Panc1 (cell line): ENCODE data around the gene KMT5B. TPM values are rescaled to one million over a fixed set of nuclear protein-coding genes. Genes with fewer than 3 reads are reported as not detected.
A peak's percentile ranks its signal among the peaks of the same experiment; 100 is the strongest.

Experiments
- ATAC-seq: fragments of 200-7000 bp; cut with Tn5 transposase; 2 replicates; pipeline ENCODE4 v1.9.1; 2020; ENCODE audit warnings: mild to moderate bottlenecking, moderate library complexity
- BruUV-seq: library from RNA; stranded (reverse); fragments of 400-500 nt; replicated peaks from 2 replicates; lab custom pipeline; 2021; lab: Mats Ljungman, UMichigan
- CTCF ChIA-PET: fragments of 300-600 bp; sonication (Branson Sonifier 250); formaldehyde crosslinking; loops from one replicate; lab custom pipeline; 2022; ENCODE audit warnings: antibody characterized with exemption; lab: Charles Lee
- POLR2A ChIA-PET: fragments of 300-600 bp; sonication (Branson Sonifier 250); formaldehyde crosslinking; loops from one replicate; lab custom pipeline; 2022; ENCODE audit warnings: antibody characterized with exemption; lab: Charles Lee
- DNase-seq: peaks from one replicate; pipeline ENCODE4 v3.0.0-alpha.2; 2010; ENCODE audit warnings: low read depth, low spot score
- H3K27ac ChIP-seq: 2 replicates; pipeline ENCODE4 v1.5.1; 2011; ENCODE audit warnings: mild to moderate bottlenecking, low read length, inconsistent platforms
- H3K27me3 ChIP-seq: fragments of 200-500 bp; sonication (Bioruptor generic); 2 replicates; pipeline ENCODE4 v1.6.0; 2014; ENCODE audit warnings: low read length, inconsistent platforms; ENCODE audit not compliant: control insufficient read depth, insufficient read depth
- H3K36me3 ChIP-seq: fragments of 200-500 bp; sonication (Bioruptor generic); 2 replicates; pipeline ENCODE4 v1.5.1; 2014; ENCODE audit warnings: inconsistent platforms, mild to moderate bottlenecking, low read length, moderate library complexity; ENCODE audit not compliant: control insufficient read depth, insufficient read depth
- H3K4me1 ChIP-seq: 2 replicates; pipeline ENCODE4 v1.5.1; 2011; ENCODE audit warnings: inconsistent platforms, mild to moderate bottlenecking, low read length, moderate library complexity; ENCODE audit not compliant: control insufficient read depth, insufficient read depth
- H3K4me3 ChIP-seq, 2 experiments: 2 replicates each; pipeline ENCODE4 v1.5.1; 2011 to 2012; ENCODE audit warnings: low read depth in 2 of 2, low read length in 2 of 2, mild to moderate bottlenecking in 2 of 2, inconsistent platforms in 1 of 2, moderate library complexity in 1 of 2
- H3K9me3 ChIP-seq: fragments of 200-500 bp; sonication (Bioruptor generic); 2 replicates; pipeline ENCODE4 v1.5.1; 2014; ENCODE audit warnings: low read depth, mild to moderate bottlenecking, inconsistent platforms, low read length, moderate library complexity; ENCODE audit not compliant: control insufficient read depth, insufficient read depth
- POLR2AphosphoS5 ChIP-seq: IDR thresholded peaks from 2 replicates; pipeline ENCODE4 v1.6.1; 2012; ENCODE audit warnings: mild to moderate bottlenecking, low read depth, low read length, moderate library complexity
- SIN3A ChIP-seq: IDR thresholded peaks from 2 replicates; pipeline ENCODE4 v1.6.1; 2012; ENCODE audit warnings: low read depth, mild to moderate bottlenecking, low read length, moderate library complexity, borderline replicate concordance; ENCODE audit not compliant: insufficient read depth
- TCF7L2 ChIP-seq: IDR thresholded peaks from 2 replicates; pipeline ENCODE4 v1.6.1; 2011; ENCODE audit warnings: mild to moderate bottlenecking, low read depth, low read length, inconsistent platforms
- in situ Hi-C: cut with HindIII; loops from 2 replicates; pipeline ENCODE4 v1.10.0; 2016; ENCODE audit warnings: low sequenced_read_pairs, low pct_unique_long_range_greater_than_20kb
- intact Hi-C: fragments of 100-400 bp; cut with micrococcal nuclease; formaldehyde crosslinking; loops from one replicate; pipeline ENCODE4 v1.10.0; 2022; ENCODE audit not compliant: unreplicated experiment
- total RNA-seq: library from RNA; stranded (reverse); gene quantifications from one replicate; pipeline ENCODE4 v1.2.1, GENCODE V29; 2021; ENCODE audit not compliant: unreplicated experiment
- TF ChIP-seq, protein P1 (sequence below): fragments of 450-650 bp; IDR thresholded peaks from 2 replicates; pipeline ENCODE4 v1.5.1; 2017; ENCODE audit warnings: mild to moderate bottlenecking
- TF ChIP-seq, protein P2 (sequence below), 2 experiments: IDR thresholded peaks; 2 replicates each; pipeline ENCODE4 v1.6.1; 2011 to 2012; ENCODE audit warnings: low read depth in 2 of 2, control low read depth in 1 of 2, low read length in 1 of 2, mild to moderate bottlenecking in 1 of 2, moderate library complexity in 1 of 2; ENCODE audit not compliant: insufficient read depth in 1 of 2

The KMT5B gene
- total RNA-seq, 1 experiment from 2014 or later = 48.6 TPM

DNA sequence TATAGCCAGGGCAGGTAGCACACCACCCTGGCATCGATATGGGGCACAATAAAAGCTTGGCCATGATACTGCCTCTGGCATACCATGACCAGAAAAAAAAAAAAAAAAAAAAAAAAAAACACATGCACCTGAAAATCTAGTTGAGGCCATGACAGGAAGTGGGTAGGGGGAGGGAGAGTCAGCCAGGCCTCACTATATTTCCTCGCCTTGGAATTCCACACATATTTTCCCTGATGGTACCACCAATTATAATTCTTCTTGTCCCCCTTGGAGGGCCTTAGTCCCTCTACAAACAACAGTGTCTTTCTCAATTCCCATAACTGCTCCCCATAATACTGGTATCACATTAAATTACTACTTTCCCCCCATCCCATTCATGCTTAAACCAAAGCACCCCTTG is 79.3 kb downstream of the KMT5B start:
- POLR2A ChIA-PET = interaction anchor here (0.8 kb wide), 1 partner anchor 8 kb away, joined by 5 read pairs; no protein-coding TSS in a partner anchor
- intact Hi-C loops (no loop called here), in situ Hi-C loops (no loop called here)
- no TSS peak for BruUV-seq
- H3K4me3 ChIP-seq = no peak overlapping the region
- H3K27ac ChIP-seq = no peak overlapping the region
- CTCF ChIA-PET = no interaction called here
- TF ChIP-seq SIN3A = no peak
- TF ChIP-seq POLR2AphosphoS5 = no peak
- TF ChIP-seq, protein P1, sequence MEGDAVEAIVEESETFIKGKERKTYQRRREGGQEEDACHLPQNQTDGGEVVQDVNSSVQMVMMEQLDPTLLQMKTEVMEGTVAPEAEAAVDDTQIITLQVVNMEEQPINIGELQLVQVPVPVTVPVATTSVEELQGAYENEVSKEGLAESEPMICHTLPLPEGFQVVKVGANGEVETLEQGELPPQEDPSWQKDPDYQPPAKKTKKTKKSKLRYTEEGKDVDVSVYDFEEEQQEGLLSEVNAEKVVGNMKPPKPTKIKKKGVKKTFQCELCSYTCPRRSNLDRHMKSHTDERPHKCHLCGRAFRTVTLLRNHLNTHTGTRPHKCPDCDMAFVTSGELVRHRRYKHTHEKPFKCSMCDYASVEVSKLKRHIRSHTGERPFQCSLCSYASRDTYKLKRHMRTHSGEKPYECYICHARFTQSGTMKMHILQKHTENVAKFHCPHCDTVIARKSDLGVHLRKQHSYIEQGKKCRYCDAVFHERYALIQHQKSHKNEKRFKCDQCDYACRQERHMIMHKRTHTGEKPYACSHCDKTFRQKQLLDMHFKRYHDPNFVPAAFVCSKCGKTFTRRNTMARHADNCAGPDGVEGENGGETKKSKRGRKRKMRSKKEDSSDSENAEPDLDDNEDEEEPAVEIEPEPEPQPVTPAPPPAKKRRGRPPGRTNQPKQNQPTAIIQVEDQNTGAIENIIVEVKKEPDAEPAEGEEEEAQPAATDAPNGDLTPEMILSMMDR = no peak
- TF ChIP-seq, protein P2, sequence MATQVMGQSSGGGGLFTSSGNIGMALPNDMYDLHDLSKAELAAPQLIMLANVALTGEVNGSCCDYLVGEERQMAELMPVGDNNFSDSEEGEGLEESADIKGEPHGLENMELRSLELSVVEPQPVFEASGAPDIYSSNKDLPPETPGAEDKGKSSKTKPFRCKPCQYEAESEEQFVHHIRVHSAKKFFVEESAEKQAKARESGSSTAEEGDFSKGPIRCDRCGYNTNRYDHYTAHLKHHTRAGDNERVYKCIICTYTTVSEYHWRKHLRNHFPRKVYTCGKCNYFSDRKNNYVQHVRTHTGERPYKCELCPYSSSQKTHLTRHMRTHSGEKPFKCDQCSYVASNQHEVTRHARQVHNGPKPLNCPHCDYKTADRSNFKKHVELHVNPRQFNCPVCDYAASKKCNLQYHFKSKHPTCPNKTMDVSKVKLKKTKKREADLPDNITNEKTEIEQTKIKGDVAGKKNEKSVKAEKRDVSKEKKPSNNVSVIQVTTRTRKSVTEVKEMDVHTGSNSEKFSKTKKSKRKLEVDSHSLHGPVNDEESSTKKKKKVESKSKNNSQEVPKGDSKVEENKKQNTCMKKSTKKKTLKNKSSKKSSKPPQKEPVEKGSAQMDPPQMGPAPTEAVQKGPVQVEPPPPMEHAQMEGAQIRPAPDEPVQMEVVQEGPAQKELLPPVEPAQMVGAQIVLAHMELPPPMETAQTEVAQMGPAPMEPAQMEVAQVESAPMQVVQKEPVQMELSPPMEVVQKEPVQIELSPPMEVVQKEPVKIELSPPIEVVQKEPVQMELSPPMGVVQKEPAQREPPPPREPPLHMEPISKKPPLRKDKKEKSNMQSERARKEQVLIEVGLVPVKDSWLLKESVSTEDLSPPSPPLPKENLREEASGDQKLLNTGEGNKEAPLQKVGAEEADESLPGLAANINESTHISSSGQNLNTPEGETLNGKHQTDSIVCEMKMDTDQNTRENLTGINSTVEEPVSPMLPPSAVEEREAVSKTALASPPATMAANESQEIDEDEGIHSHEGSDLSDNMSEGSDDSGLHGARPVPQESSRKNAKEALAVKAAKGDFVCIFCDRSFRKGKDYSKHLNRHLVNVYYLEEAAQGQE (IDR thresholded peaks at IDR 0.05; ENCODE audit: insufficient read depth in 1 of 2, low read depth in 2 of 2, low read length in 1 of 2) = no peak
- TF ChIP-seq TCF7L2 = no peak
- DNase-seq (no peak), ATAC-seq (no peak)
- no peaks in the 10 kb centered on the region for H3K27me3 ChIP-seq
- H3K4me1 ChIP-seq = peaks cover 16% of the 10 kb centered on the region
- H3K36me3 ChIP-seq = no peaks in the 10 kb centered on the region
- peaks cover 10% of the 10 kb centered on the region; the same call in 1 of the 2 replicates for H3K9me3 ChIP-seq

DNA sequence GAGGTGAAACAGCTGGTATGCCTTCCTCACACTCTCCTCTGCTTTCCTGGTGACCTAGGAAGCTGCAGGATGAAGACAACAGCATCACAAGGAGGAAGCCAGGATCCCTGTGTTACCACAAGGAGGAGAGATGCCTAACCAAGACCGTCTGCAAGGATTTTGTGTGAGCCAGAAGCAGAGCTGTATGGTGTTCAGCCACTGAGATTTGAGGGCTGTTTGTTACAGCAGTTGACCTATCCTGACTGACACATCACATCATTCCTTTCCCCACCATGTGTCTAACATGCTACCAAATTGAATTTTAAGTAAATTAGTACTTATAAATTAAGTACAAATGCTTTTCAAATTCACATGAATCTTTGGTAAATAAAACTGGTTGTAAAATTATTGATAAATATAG is 83.0 kb downstream of the KMT5B start:
- TF ChIP-seq, protein P2 (IDR thresholded peaks at IDR 0.05; ENCODE audit: insufficient read depth in 1 of 2, low read depth in 2 of 2, low read length in 1 of 2) = no peak
- no peak for TF ChIP-seq SIN3A
- TF ChIP-seq TCF7L2 = no peak
- TF ChIP-seq, protein P1 = no peak
- TF ChIP-seq POLR2AphosphoS5 = no peak
- peaks cover 35% of the 10 kb centered on the region for H3K4me1 ChIP-seq
- H3K27ac ChIP-seq = peak overlapping the region; percentile 78; the same call in 1 of the 2 replicates
- CTCF ChIA-PET = no interaction called here
- H3K9me3 ChIP-seq = peaks cover 10% of the 10 kb centered on the region; the same call in 1 of the 2 replicates
- BruUV-seq = no TSS peak
- in situ Hi-C loops (no loop called here), intact Hi-C loops (no loop called here)
- POLR2A ChIA-PET = no interaction called here
- H3K27me3 ChIP-seq = no peaks in the 10 kb centered on the region
- H3K36me3 ChIP-seq = no peaks in the 10 kb centered on the region
- no peak overlapping the region for H3K4me3 ChIP-seq
- DNase-seq (no peak), ATAC-seq (no peak)
